H1 (cell line): Measurements from ENCODE around the gene RGS7BP. TPM values are rescaled to one million over a fixed set of nuclear protein-coding genes. Genes with fewer than 3 reads are reported as not detected.

ENCODE experiments used
- BCL11A ChIP-seq, 2 experiments: IDR thresholded peaks; one replicate each; pipeline ENCODE4 v1.6.1; 2011; ENCODE audit warnings: low read depth in 2 of 2, low read length in 2 of 2, mild to moderate bottlenecking in 2 of 2
- CHD1 ChIP-seq: IDR thresholded peaks from 2 replicates; pipeline ENCODE4 v1.6.1; 2012; ENCODE audit warnings: low read depth, low read length, improper control_type of control experiment
- EGR1 ChIP-seq: IDR thresholded peaks from 2 replicates; pipeline ENCODE4 v1.6.1; 2011; ENCODE audit warnings: low read depth, low read length, borderline replicate concordance
- HDAC2 ChIP-seq, 2 experiments: fragments of 300-600 bp in 1 of 2; sonication (generic) in 1 of 2; IDR thresholded peaks; 2 replicates each; pipeline ENCODE4 v1.6.1; 2011 to 2012; ENCODE audit warnings: low read depth in 2 of 2, low read length in 2 of 2, mild to moderate bottlenecking in 2 of 2, moderate library complexity in 2 of 2, borderline replicate concordance in 1 of 2, inconsistent platforms in 1 of 2
- NANOG ChIP-seq: IDR thresholded peaks from 2 replicates; pipeline ENCODE4 v1.6.1; 2011; ENCODE audit warnings: low read length, low read depth, mild to moderate bottlenecking, inconsistent platforms; ENCODE audit not compliant: insufficient read depth, poor library complexity, severe bottlenecking
- RXRA ChIP-seq: IDR thresholded peaks from 2 replicates; pipeline ENCODE4 v1.6.1; 2011; ENCODE audit warnings: low read depth, mild to moderate bottlenecking, low read length, moderate library complexity; ENCODE audit not compliant: insufficient read depth
- polyA plus RNA-seq, 7 experiments: library from polyadenylated mRNA; depleted of rRNA in 3 of 7; stranded (reverse) in 5 of 7; unstranded in 2 of 7; fragments of >200 nt in 5 of 7; fragments of 200-250 nt in 2 of 7; gene quantifications; 1 replicate in 5 of 7; 2 replicates in 1 of 7; 4 replicates in 1 of 7; pipeline versions ENCODE4 v1.2.1 to v1.2.3, GENCODE V29; 2011 to 2013; ENCODE audit warnings: missing spikeins in 2 of 7, mixed read lengths in 2 of 7
- total RNA-seq: library from RNA; stranded (reverse); fragmentation: NEBNext Ultra II Directional; extraction: Animal tissue kit (Norgen Biotek cat#: 25700); gene quantifications from 2 replicates; pipeline ENCODE4 v1.2.1, GENCODE V29; 2021

The RGS7BP gene
- total and polyA plus RNA-seq, 2 of the 8 experiments (the other 6 are each of a cell fraction or from before 2014, with no cell fraction given), result 0.65 to 2.3 TPM

DNA sequence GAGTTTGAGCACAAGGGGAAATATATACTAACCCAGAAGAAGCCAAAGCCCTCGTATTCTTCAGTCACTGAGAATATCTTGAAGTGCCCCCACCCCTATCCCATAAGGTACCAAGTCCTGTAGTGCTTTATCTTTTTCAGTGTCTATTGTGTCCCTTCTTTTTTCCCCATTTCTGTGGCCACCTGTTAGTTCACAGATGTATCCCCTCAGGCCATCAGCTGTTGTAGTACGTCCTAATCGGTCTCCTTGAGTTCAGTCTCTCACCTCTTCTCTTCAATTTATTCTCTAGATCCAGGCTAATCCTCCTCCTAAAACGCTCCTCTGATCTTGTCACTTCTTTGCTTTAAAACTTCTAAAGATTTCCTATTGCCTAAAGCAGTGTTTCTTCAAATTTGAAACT, 10.4 kb downstream of the RGS7BP start (continued):
- TF ChIP-seq HDAC2 (IDR thresholded peaks at IDR 0.05; ENCODE audit: borderline replicate concordance in 1 of 2, low read depth in 2 of 2, low read length in 2 of 2) (no peak), BCL11A (IDR thresholded peaks at IDR 0.05; ENCODE audit: low read depth in 2 of 2, low read length in 2 of 2) (no peak), CHD1 (no peak), NANOG (no peak), RXRA (no peak), EGR1 (no peak)
